SK-N-SH treated with all-trans-retinoic acid at 6 μM for 48 hours (cell line): Measurements from ENCODE around the gene PRSS8.

Experiments
- ATAC-seq: fragments of 200-7000 bp; cut with Tn5 transposase; 3 replicates; pipeline ENCODE4 v1.9.1; 2020; ENCODE audit warnings: mild to moderate bottlenecking, moderate library complexity
- ARNTL ChIP-seq: fragments of 450-650 bp; formaldehyde crosslinking; IDR thresholded peaks from 2 replicates; pipeline ENCODE4 v1.5.0; 2020; ENCODE audit warnings: low read depth, mild to moderate bottlenecking, moderate library complexity, borderline replicate concordance
- BACH2 ChIP-seq: fragments of 250-450 bp; sonication (Bioruptor Pico); IDR thresholded peaks from 2 replicates; pipeline ENCODE4 v1.9.0; 2021; ENCODE audit warnings: mild to moderate bottlenecking, borderline replicate concordance
- CSDC2 ChIP-seq: fragments of 250-450 bp; sonication (Bioruptor Pico); IDR thresholded peaks from 2 replicates; pipeline ENCODE4 v1.5.0; 2020; ENCODE audit warnings: mild to moderate bottlenecking, moderate library complexity
- ESRRG ChIP-seq: fragments of 250-450 bp; sonication (Bioruptor Pico); IDR thresholded peaks from 2 replicates; pipeline ENCODE4 v1.6.1; 2021; ENCODE audit warnings: mild to moderate bottlenecking
- GLIS3 ChIP-seq: fragments of 250-450 bp; sonication (Bioruptor Pico); IDR thresholded peaks from 2 replicates; pipeline ENCODE4 v1.5.0; 2020; ENCODE audit warnings: mild to moderate bottlenecking, moderate library complexity
- OSR1 ChIP-seq: fragments of 250-450 bp; sonication (Bioruptor Pico); IDR thresholded peaks from 2 replicates; pipeline ENCODE4 v1.8.0; 2022; ENCODE audit warnings: moderate library complexity, mild to moderate bottlenecking, inconsistent platforms
- RARB ChIP-seq: fragments of 250-450 bp; sonication (Bioruptor Pico); IDR thresholded peaks from 2 replicates; pipeline ENCODE4 v1.8.0; 2021; ENCODE audit warnings: mild to moderate bottlenecking, moderate library complexity
- SNAI2 ChIP-seq: fragments of 250-450 bp; sonication (Bioruptor Pico); IDR thresholded peaks from 2 replicates; pipeline ENCODE4 v1.5.0; 2020; ENCODE audit warnings: mild to moderate bottlenecking, moderate library complexity
- TOX ChIP-seq: fragments of 250-450 bp; sonication (Bioruptor Pico); IDR thresholded peaks from 2 replicates; pipeline ENCODE4 v1.8.0; 2021; ENCODE audit warnings: mild to moderate bottlenecking, moderate library complexity, borderline replicate concordance
- ZC3H10 ChIP-seq: fragments of 250-450 bp; sonication (Bioruptor Pico); IDR thresholded peaks from 2 replicates; pipeline ENCODE4 v1.5.1; 2021; ENCODE audit warnings: mild to moderate bottlenecking, moderate library complexity
- ZFP3 ChIP-seq: fragments of 250-450 bp; sonication (Bioruptor Pico); IDR thresholded peaks from 2 replicates; pipeline ENCODE4 v1.5.0; 2020; ENCODE audit warnings: mild to moderate bottlenecking, moderate library complexity
- ZFP30 ChIP-seq: fragments of 450-650 bp; formaldehyde crosslinking; IDR thresholded peaks from 2 replicates; pipeline ENCODE4 v1.5.0; 2022; ENCODE audit warnings: mild to moderate bottlenecking, moderate library complexity
- ZNF565 ChIP-seq: fragments of 450-650 bp; formaldehyde crosslinking; conservative IDR thresholded peaks from 2 replicates; pipeline ENCODE4 v1.5.0; 2020; ENCODE audit warnings: low read depth, mild to moderate bottlenecking, moderate library complexity
- ZNF70 ChIP-seq: fragments of 450-650 bp; formaldehyde crosslinking; IDR thresholded peaks from 2 replicates; pipeline ENCODE4 v1.5.0; 2020; ENCODE audit warnings: mild to moderate bottlenecking, moderate library complexity
- ZNF8 ChIP-seq: fragments of 450-650 bp; formaldehyde crosslinking; IDR thresholded peaks from 2 replicates; pipeline ENCODE4 v1.5.0; 2020; ENCODE audit warnings: mild to moderate bottlenecking, moderate library complexity
- TF ChIP-seq, protein P1 (sequence below): fragments of 250-450 bp; sonication (Bioruptor Pico); IDR thresholded peaks from 2 replicates; pipeline ENCODE4 v1.8.0; 2021; ENCODE audit warnings: low read depth, mild to moderate bottlenecking, moderate library complexity, borderline replicate concordance
- TF ChIP-seq, protein P2 (sequence below): fragments of 250-450 bp; sonication (Bioruptor Pico); IDR thresholded peaks from 2 replicates; pipeline ENCODE4 v1.5.1; 2021; ENCODE audit warnings: mild to moderate bottlenecking, moderate library complexity
- TF ChIP-seq, protein P3 (sequence below): fragments of 250-450 bp; sonication (Bioruptor Pico); IDR thresholded peaks from 2 replicates; pipeline ENCODE4 v1.5.0; 2020; ENCODE audit warnings: mild to moderate bottlenecking, moderate library complexity
- TF ChIP-seq, protein P4 (sequence below): fragments of 250-450 bp; sonication (Bioruptor Pico); IDR thresholded peaks from 2 replicates; pipeline ENCODE4 v1.5.1; 2020; ENCODE audit warnings: low read depth, mild to moderate bottlenecking, moderate library complexity
- TF ChIP-seq, protein P5 (sequence below): fragments of 250-450 bp; sonication (Bioruptor Pico); IDR thresholded peaks from 2 replicates; pipeline ENCODE4 v1.8.0; 2020; ENCODE audit warnings: mild to moderate bottlenecking, moderate library complexity, borderline replicate concordance

The PRSS8 gene

DNA sequence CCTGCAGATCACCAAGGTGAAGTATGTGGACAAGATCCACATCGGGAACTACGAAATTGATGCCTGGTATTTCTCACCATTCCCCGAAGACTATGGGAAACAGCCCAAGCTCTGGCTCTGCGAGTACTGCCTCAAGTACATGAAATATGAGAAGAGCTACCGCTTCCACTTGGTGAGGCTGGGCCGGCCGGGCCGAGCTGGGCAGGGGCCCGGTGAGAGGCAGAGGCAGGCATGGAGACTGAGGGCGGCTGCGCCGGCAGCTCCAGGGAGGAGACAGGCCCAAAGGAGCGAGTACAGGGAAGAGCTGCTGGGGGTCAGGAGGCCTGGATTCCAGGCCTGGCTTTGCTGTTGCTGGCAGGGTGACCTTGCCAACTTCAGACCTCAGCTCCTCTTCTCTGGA lies 8.3 kb downstream of the PRSS8 start:
- TF ChIP-seq ARNTL (CRISPR knock-in tag) (no peak), ZNF70 (CRISPR knock-in tag) (no peak), OSR1 (CRISPR knock-in tag) (no peak)
- TF ChIP-seq, protein P1, sequence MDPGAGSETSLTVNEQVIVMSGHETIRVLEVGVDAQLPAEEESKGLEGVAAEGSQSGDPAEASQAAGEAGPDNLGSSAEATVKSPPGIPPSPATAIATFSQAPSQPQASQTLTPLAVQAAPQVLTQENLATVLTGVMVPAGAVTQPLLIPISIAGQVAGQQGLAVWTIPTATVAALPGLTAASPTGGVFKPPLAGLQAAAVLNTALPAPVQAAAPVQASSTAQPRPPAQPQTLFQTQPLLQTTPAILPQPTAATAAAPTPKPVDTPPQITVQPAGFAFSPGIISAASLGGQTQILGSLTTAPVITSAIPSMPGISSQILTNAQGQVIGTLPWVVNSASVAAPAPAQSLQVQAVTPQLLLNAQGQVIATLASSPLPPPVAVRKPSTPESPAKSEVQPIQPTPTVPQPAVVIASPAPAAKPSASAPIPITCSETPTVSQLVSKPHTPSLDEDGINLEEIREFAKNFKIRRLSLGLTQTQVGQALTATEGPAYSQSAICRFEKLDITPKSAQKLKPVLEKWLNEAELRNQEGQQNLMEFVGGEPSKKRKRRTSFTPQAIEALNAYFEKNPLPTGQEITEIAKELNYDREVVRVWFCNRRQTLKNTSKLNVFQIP (CRISPR knock-in tag) = no peak

DNA sequence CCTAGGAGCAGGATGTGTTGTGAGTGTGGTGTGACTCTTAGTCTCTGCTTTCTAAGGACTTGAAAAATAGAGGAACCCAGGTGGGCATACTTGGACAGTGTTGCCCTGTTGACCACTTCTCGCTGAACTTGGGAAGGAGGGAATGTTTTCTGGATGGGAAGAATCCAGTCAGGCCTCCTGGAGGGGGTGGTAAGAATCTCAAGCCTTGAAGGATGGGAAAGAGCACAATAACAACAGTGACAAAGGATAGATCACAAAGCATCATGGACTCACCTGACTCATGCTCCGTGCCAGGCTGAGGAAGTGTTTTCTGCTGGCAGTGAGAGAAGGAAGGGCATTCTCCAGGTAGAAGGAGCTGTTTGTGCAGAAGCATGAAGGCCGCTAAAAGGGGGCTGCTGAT lies 9.7 kb downstream of the PRSS8 start:
- TF ChIP-seq, protein P1 (CRISPR knock-in tag) = no peak

More for the DNA sequence above, 8.3 kb downstream of the PRSS8 start:
- no peak for ATAC-seq

DNA sequence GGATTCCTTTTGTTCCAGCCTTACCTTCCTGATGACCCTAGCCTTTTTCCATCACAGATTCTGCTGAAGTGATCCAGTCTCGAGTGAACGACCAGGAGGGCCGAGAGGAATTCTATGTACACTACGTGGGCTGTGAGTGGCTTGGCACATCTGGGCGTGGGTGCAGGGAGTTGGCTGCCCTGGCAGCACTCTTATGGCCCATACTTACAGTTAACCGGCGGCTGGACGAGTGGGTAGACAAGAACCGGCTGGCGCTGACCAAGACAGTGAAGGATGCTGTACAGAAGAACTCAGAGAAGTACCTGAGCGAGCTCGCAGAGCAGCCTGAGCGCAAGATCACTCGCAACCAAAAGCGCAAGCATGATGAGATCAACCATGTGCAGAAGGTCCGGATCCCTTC lies 15.4 kb downstream of the PRSS8 start:
- no peak for TF ChIP-seq ESRRG (CRISPR knock-in tag)
- TF ChIP-seq CSDC2 = no peak
- TF ChIP-seq ZC3H10 (CRISPR knock-in tag) = no peak
- no peak for TF ChIP-seq TOX (CRISPR knock-in tag)
- TF ChIP-seq, protein P2, sequence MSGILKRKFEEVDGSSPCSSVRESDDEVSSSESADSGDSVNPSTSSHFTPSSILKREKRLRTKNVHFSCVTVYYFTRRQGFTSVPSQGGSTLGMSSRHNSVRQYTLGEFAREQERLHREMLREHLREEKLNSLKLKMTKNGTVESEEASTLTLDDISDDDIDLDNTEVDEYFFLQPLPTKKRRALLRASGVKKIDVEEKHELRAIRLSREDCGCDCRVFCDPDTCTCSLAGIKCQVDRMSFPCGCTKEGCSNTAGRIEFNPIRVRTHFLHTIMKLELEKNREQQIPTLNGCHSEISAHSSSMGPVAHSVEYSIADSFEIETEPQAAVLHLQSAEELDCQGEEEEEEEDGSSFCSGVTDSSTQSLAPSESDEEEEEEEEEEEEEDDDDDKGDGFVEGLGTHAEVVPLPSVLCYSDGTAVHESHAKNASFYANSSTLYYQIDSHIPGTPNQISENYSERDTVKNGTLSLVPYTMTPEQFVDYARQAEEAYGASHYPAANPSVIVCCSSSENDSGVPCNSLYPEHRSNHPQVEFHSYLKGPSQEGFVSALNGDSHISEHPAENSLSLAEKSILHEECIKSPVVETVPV (CRISPR knock-in tag) = no peak
- TF ChIP-seq, protein P3, sequence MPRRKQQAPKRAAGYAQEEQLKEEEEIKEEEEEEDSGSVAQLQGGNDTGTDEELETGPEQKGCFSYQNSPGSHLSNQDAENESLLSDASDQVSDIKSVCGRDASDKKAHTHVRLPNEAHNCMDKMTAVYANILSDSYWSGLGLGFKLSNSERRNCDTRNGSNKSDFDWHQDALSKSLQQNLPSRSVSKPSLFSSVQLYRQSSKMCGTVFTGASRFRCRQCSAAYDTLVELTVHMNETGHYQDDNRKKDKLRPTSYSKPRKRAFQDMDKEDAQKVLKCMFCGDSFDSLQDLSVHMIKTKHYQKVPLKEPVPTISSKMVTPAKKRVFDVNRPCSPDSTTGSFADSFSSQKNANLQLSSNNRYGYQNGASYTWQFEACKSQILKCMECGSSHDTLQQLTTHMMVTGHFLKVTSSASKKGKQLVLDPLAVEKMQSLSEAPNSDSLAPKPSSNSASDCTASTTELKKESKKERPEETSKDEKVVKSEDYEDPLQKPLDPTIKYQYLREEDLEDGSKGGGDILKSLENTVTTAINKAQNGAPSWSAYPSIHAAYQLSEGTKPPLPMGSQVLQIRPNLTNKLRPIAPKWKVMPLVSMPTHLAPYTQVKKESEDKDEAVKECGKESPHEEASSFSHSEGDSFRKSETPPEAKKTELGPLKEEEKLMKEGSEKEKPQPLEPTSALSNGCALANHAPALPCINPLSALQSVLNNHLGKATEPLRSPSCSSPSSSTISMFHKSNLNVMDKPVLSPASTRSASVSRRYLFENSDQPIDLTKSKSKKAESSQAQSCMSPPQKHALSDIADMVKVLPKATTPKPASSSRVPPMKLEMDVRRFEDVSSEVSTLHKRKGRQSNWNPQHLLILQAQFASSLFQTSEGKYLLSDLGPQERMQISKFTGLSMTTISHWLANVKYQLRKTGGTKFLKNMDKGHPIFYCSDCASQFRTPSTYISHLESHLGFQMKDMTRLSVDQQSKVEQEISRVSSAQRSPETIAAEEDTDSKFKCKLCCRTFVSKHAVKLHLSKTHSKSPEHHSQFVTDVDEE (CRISPR knock-in tag) = no peak
- no peak for TF ChIP-seq SNAI2 (CRISPR knock-in tag)
- TF ChIP-seq, protein P4, sequence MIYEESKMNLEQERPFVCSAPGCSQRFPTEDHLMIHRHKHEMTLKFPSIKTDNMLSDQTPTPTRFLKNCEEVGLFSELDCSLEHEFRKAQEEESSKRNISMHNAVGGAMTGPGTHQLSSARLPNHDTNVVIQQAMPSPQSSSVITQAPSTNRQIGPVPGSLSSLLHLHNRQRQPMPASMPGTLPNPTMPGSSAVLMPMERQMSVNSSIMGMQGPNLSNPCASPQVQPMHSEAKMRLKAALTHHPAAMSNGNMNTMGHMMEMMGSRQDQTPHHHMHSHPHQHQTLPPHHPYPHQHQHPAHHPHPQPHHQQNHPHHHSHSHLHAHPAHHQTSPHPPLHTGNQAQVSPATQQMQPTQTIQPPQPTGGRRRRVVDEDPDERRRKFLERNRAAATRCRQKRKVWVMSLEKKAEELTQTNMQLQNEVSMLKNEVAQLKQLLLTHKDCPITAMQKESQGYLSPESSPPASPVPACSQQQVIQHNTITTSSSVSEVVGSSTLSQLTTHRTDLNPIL (CRISPR knock-in tag) = no peak
- TF ChIP-seq, protein P1 (CRISPR knock-in tag) = no peak
- TF ChIP-seq ZNF8 (CRISPR knock-in tag) = no peak
- ATAC-seq = no peak

More for the DNA sequence above, 9.7 kb downstream of the PRSS8 start:
- no peak; the same call in 2 of the 3 replicates for ATAC-seq

DNA sequence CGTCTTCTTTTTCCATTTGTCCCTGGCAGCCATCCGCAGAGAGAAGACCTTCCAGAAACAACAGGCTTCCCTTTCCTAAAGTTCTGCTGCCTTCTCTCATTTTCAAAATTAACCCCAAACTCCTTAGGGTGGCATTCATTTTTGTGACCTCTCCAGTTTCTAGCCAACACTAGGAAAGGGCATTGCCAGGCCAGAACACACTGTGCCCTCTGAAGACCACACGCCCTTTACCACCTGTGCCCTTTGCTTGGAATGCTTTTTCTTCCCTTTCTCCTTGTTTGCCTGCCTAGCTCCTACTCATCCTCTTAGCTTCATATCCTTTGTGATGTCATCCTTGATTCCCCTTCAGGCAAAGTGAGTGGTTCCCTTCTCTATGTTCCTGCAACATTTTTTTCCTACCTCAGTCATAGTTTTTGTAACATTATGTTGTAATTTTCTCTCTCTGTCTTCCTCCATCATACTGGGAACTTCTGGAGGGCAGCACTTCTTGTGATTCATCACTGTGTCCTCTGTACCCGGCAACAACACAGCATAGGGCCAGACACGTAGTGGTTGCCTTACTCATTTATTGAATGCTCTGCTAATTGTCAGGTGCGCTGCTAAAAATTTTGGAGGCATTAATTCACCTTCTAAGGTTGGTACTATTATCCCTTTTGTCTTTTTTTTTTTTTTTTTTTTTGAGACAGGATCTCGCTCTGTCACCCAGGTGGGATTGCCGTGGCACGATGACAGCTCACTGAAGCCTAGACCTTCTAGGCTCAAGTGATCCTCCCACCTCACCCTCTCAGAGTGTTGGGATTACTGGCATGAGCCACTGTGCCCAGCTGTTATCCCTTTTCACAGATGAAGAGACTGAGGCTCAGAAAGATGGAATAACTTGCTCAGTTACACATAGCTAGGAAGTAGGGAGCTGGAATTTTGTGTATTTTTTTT lies 17.0 kb downstream of the PRSS8 start:
- ATAC-seq = no peak; the same call in 2 of the 3 replicates
- no peak for TF ChIP-seq TOX (CRISPR knock-in tag)
- TF ChIP-seq ZNF565 (CRISPR knock-in tag) = no peak
- TF ChIP-seq ZFP3 = no peak
- TF ChIP-seq, protein P1 (CRISPR knock-in tag) = no peak
- TF ChIP-seq SNAI2 (CRISPR knock-in tag) = no peak
- TF ChIP-seq, protein P5, sequence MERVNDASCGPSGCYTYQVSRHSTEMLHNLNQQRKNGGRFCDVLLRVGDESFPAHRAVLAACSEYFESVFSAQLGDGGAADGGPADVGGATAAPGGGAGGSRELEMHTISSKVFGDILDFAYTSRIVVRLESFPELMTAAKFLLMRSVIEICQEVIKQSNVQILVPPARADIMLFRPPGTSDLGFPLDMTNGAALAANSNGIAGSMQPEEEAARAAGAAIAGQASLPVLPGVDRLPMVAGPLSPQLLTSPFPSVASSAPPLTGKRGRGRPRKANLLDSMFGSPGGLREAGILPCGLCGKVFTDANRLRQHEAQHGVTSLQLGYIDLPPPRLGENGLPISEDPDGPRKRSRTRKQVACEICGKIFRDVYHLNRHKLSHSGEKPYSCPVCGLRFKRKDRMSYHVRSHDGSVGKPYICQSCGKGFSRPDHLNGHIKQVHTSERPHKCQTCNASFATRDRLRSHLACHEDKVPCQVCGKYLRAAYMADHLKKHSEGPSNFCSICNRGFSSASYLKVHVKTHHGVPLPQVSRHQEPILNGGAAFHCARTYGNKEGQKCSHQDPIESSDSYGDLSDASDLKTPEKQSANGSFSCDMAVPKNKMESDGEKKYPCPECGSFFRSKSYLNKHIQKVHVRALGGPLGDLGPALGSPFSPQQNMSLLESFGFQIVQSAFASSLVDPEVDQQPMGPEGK (CRISPR knock-in tag) = no peak
- no peak for TF ChIP-seq GLIS3
- TF ChIP-seq ZC3H10 (CRISPR knock-in tag) = no peak
- no peak for TF ChIP-seq BACH2 (CRISPR knock-in tag)
- no peak for TF ChIP-seq ZFP30 (CRISPR knock-in tag)
- no peak for TF ChIP-seq RARB
